Activated T-helper 17 cell treated with anti-CD3 and anti-CD28 coated beads, Interleukin-2, amount 50 U/mL, for 72 hours (primary cell): ENCODE results near the gene TLCD3A. TPM values are rescaled to one million over a fixed set of nuclear protein-coding genes. Genes with fewer than 3 reads are reported as not detected.
"Not testable (repeated sequence)": the region's sequence is repeated elsewhere in the genome, so short reads cannot be mapped to it uniquely, and the experiment has no call there.

ENCODE experiments used
- ATAC-seq: fragments of 150-1000 bp; cut with Tn5 transposase; replicated peaks from 2 replicates; pipeline ENCODE4 v1.10.0; 2021; ENCODE audit warnings: mild to moderate bottlenecking, moderate library complexity
- H3K27ac Mint-ChIP-seq: one replicate; pipeline ENCODE4 v1.8.0; 2022; ENCODE audit warnings: mixed read lengths
- H3K27me3 Mint-ChIP-seq: one replicate; pipeline ENCODE4 v1.8.0; 2022; ENCODE audit warnings: mixed read lengths
- H3K36me3 Mint-ChIP-seq: one replicate; pipeline ENCODE4 v1.8.0; 2022; ENCODE audit warnings: low read depth, mild to moderate bottlenecking, mixed read lengths
- H3K4me1 Mint-ChIP-seq: one replicate; pipeline ENCODE4 v1.8.0; 2022; ENCODE audit warnings: mixed read lengths
- H3K4me3 Mint-ChIP-seq: one replicate; pipeline ENCODE4 v1.8.0; 2022; ENCODE audit warnings: mild to moderate bottlenecking, mixed read lengths
- H3K9me3 Mint-ChIP-seq: one replicate; pipeline ENCODE4 v1.8.0; 2022; ENCODE audit warnings: mixed read lengths
- total RNA-seq, 2 donors: library from RNA; stranded (reverse); gene quantifications; one replicate each; pipeline ENCODE4 v1.2.3, GENCODE V29; 2022

TLCD3A gene
- total RNA-seq, 2 donors from 2014 or later: 15.0 to 22.0 TPM

DNA sequence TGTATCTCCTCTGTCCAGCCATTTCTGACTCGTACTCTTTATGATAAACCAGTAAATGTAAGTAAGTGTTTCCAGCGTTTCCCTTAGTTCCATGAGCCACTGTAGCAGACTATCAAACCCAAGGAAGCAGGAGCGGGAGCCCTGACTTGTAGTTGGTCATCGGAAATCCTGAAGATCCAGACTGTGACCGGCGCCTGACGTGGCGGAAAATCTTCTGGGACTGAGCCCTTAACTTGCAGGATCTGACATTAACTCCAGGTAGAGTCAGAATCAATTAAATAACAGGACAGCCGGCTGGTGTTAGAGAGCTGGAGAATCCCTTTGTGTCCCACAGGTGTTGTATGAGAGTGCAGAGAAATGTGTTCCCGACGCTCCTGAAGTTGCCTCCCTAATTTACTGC lies 45.7 kb downstream of the TLCD3A start:
- Mint-ChIP-seq H3K36me3 (peaks cover 86% of the 10 kb centered on the region), H3K27ac (no peak overlapping the region), H3K9me3 (no peaks in the 10 kb centered on the region), H3K4me1 (peaks cover 26% of the 10 kb centered on the region), H3K4me3 (no peak overlapping the region), H3K27me3 (no peaks in the 10 kb centered on the region)
- ATAC-seq: no peak

DNA sequence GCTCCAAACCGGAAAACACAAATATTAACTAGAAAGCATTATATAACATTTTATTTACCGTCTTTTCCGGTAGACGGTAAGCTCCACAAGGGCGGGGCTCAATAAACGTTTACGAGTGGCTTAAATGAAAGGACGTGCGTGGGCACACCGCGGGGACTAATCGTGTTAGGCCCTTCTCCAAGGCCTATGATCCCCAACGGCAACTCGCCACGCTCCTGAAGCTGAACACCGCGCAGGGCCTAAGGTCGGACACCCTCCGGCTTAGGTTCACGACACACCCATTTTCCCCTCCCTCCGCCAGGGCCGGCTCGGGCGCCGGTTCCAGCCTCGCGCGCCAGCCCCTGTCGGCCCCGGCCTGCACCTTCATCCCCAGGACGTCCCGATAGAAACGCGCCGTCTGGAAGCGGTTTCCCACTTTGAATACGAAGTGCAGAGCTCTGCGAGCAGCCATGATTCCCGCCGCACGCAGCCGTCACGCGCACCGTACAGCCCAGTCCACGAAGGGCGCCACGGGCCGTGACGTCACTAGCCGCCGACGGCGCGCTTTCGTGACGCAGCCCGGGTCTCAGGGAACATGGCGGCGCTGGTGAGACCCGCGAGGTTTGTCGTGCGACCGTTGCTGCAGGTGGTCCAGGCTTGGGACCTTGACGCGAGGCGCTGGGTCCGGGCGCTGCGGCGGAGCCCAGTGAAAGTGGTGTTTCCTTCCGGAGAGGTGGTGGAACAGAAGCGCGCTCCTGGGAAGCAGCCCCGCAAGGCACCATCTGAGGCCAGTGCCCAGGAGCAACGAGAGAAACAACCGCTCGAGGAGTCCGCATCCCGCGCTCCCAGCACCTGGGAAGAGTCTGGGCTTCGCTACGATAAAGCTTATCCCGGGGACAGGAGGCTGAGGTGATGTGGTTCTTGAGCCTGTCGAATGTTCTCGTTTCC lies 49.7 kb downstream of the TLCD3A start, which contains the start of the genes GLOD4 and MRM3:
Gene GLOD4, minus strand, starts transcription at position 476 of the 927 bp plus-strand sequence. Its CDS starts 25 bp downstream, at position 451.
Gene MRM3, plus strand, starts transcription at position 549 of the 927 bp plus-strand sequence. Its CDS starts 26 bp downstream, at position 575.
- Mint-ChIP-seq H3K9me3 (no peaks in the 10 kb centered on the region), H3K27me3 (no peaks in the 10 kb centered on the region), H3K4me3 (peak within 1 kb of the TSS; percentile 88), H3K27ac (peak within 1 kb of the TSS; percentile 97), H3K4me1 (peaks cover 13% of the 10 kb centered on the region), H3K36me3 (peaks cover 69% of the 10 kb centered on the region)
- ATAC-seq: peak; percentile 93

GRCh38 chr17:784143-784542 lies 51.7 kb downstream of the TLCD3A start:
- ATAC-seq: peak; percentile 44
- Mint-ChIP-seq H3K27me3 (no peaks in the 10 kb centered on the region), H3K27ac (peak overlapping the region; percentile 71), H3K36me3 (peaks cover 67% of the 10 kb centered on the region), H3K9me3 (no peaks in the 10 kb centered on the region), H3K4me3 (peak overlapping the region; percentile 88), H3K4me1 (peaks cover 13% of the 10 kb centered on the region)

DNA sequence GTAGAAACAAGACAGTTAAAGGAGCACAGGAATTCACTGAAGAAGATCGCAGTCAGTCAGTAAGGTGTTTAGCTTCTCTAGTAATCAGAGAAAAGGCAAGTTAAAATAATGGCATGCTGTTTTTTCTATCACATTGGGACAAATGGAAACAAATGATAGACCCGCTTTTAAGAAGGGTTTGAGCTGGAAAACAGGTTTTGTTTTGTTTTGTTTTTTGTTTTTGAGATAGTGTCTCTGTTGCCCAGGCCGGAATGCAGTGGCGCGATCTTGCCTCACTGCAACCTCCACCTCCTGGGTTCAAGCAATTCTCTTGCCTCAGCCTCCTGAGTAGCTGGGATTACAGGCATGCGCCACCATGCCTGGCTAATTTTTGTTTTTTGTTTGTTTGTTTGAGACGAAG lies 53.5 kb downstream of the TLCD3A start:
- ATAC-seq, H3K4me1 Mint-ChIP-seq, H3K9me3 Mint-ChIP-seq, H3K27me3 Mint-ChIP-seq, H3K4me3 Mint-ChIP-seq, H3K27ac Mint-ChIP-seq: not testable (repeated sequence)
- peaks cover 71% of the 10 kb centered on the region for H3K36me3 Mint-ChIP-seq

DNA sequence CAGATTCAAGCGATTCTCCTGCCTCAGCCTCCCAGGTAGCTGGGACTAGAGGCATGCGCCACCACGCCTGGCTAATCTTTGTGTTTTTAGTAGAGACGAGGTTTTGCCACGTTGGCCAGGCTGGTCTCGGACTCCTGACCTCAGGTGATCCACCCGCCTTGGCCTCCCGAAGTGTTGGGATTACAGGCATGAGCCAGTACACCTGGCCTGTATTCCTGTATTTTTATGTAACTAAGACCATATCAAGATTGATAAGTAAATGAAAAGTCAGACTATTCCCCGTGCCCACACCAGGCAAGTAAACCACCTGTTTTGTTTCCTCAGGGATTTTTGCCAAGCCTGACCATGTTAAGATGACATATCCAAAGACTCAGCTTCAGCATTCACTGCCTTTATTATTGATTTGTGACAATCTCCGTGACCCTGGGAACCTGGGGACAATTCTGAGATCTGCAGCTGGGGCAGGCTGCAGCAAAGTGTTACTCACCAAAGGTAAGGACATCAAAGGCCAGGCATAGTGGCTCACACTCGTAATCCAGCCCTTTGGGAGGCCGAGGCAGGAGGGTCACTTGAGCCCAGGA lies 55.3 kb downstream of the TLCD3A start:
- Mint-ChIP-seq H3K27ac (no peak overlapping the region), H3K4me1 (peaks cover 10% of the 10 kb centered on the region), H3K4me3 (no peak overlapping the region), H3K36me3 (peaks cover 78% of the 10 kb centered on the region), H3K27me3 (no peaks in the 10 kb centered on the region), H3K9me3 (no peaks in the 10 kb centered on the region)
- no peak for ATAC-seq

- Mint-ChIP-seq H3K27me3 (no peaks in the 10 kb centered on the region), H3K27ac (no peak overlapping the region), H3K9me3 (no peaks in the 10 kb centered on the region), H3K36me3 (peaks cover 76% of the 10 kb centered on the region), H3K4me3 (no peak overlapping the region), H3K4me1 (peaks cover 10% of the 10 kb centered on the region)
- ATAC-seq: no peak
These were observed 56.2 kb downstream of the TLCD3A start for GRCh38 chr17:788551-788950.

GRCh38 chr17:789160-789840 lies 56.9 kb downstream of the TLCD3A start:
- H3K27me3 Mint-ChIP-seq: no peaks in the 10 kb centered on the region
- no peaks in the 10 kb centered on the region for H3K9me3 Mint-ChIP-seq
- H3K4me3 Mint-ChIP-seq: no peak overlapping the region
- H3K27ac Mint-ChIP-seq: no peak overlapping the region
- no peak for ATAC-seq
- peaks cover 68% of the 10 kb centered on the region for H3K36me3 Mint-ChIP-seq
- H3K4me1 Mint-ChIP-seq: peaks cover 5% of the 10 kb centered on the region

GRCh38 chr17:789931-790873 lies 57.8 kb downstream of the TLCD3A start:
- not testable (repeated sequence) for H3K9me3 Mint-ChIP-seq, ATAC-seq, H3K4me1 Mint-ChIP-seq, H3K27ac Mint-ChIP-seq, H3K27me3 Mint-ChIP-seq, H3K4me3 Mint-ChIP-seq
- H3K36me3 Mint-ChIP-seq: peaks cover 61% of the 10 kb centered on the region

DNA sequence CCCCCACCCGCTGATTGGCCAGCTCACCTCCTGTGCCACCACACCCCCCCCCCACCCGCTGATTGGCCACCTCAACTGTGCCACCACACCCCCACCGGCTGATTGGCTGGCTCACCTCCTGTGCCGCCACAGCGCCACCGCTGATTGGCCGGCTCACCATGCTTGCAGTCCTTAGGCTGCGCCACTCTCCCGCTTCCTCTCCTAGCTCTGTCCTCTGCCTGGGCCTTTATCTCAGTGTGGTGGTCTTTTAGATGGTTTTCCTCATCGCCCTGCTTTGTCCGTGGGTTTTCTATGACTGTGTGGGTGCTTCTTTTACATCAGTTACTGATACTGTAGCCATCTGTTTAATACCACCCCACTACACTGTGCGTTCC lies 58.5 kb downstream of the TLCD3A start:
- not testable (repeated sequence) for ATAC-seq, H3K27me3 Mint-ChIP-seq, H3K4me3 Mint-ChIP-seq, H3K4me1 Mint-ChIP-seq, H3K9me3 Mint-ChIP-seq, H3K27ac Mint-ChIP-seq
- peaks cover 61% of the 10 kb centered on the region for H3K36me3 Mint-ChIP-seq

GRCh38 chr17:791829-792228 lies 59.4 kb downstream of the TLCD3A start:
- no peak for ATAC-seq
- Mint-ChIP-seq H3K4me1 (peaks cover 5% of the 10 kb centered on the region), H3K36me3 (peaks cover 55% of the 10 kb centered on the region), H3K27ac (no peak overlapping the region), H3K9me3 (no peaks in the 10 kb centered on the region), H3K4me3 (no peak overlapping the region), H3K27me3 (no peaks in the 10 kb centered on the region)

- Mint-ChIP-seq H3K27me3 (no peaks in the 10 kb centered on the region), H3K27ac (no peak overlapping the region), H3K4me3 (no peak overlapping the region), H3K9me3 (no peaks in the 10 kb centered on the region), H3K36me3 (peaks cover 51% of the 10 kb centered on the region), H3K4me1 (peaks cover 5% of the 10 kb centered on the region)
- no peak for ATAC-seq
These were observed 59.9 kb downstream of the TLCD3A start for GRCh38 chr17:792277-792676.
